Activated CD4-positive, alpha-beta T cell treated with anti-CD3 and anti-CD28 coated beads, Interleukin-2, Interleukin-6, amounts not matched to agents 100 ng/mL and 50 ng/mL, durations not matched to agents 16 hours and 8 hours (primary cell): Measurements from ENCODE around the gene GNG2.

Experiments used
- DNase-seq: peaks from one replicate; pipeline ENCODE4 v3.0.0-alpha.2; 2020

Gene GNG2

DNA sequence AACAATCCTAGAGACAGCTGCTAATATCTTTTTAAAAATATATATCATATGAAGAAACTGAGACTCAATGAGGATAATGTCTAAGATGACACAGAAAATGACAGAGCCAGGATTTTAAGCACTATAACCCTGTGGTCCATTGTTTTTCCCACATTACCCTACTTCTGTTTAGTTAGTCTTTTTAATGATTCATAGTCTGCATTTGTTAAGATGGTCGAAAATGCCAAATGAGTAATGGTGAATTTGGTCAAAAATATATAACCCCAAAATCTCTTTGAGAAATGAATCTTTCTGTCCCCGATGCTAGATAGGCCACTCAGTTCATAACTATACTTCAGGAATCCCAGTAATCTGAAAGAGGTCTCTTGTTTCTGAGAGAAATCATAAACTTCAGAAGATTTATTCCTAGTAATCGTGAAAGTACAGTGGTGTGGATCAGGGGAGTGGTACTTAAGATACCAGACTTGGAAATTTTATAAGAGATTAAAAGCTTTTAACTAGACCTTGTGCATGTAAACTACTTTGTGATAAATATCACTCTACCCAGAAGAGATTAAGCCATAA, 139.7 kb downstream of the GNG2 start:
- no peak for DNase-seq

DNA sequence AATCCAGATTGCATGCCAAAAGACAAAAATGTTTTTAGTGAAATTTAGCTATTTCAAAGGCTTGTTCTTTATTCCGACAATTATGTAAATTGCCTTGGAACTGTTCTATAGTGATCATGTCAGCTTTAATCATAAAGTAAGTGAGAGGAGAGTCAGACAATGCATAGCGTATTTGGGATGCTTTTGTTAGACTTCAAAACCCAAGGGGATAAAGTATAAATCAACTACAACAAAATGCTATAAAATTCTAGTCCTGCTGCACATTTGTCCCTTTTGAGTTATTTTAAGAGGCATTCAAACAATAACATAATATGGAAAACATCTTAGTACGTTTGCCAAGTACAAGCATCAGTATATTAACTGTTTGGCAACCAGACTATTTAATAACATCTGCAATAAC, 140.3 kb downstream of the GNG2 start:
- DNase-seq = no peak

GRCh38 chr14:52002542-52002941, 142.1 kb downstream of the GNG2 start:
- no peak for DNase-seq

- DNase-seq = no peak
Measured at GRCh38 chr14:52003324-52003723, 142.9 kb downstream of the GNG2 start.

- no peak for DNase-seq
Measured at GRCh38 chr14:52005625-52006024, 145.2 kb downstream of the GNG2 start.

- no peak for DNase-seq
Measured at GRCh38 chr14:52006361-52006760, 145.9 kb downstream of the GNG2 start.

DNA sequence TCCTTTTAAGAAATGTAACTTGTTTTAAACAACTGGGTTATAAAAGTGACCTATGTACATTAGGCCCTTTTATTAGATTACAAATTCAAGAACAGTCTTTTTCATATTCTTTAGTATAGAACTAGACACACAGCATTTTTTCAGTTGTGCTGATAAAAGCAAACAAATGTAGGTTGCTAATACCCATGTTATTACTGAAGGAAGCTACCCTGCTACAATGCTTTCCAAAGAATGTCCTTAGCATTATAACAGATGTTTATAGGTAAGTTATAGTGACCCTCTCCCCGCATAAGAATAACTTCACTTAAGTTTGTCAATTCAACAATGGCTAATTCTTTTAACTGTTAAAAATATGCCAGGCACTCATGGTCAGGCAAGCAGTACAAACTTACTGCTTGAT, 146.8 kb downstream of the GNG2 start:
- no peak for DNase-seq

GRCh38 chr14:52007637-52008036, 147.2 kb downstream of the GNG2 start:
- no peak for DNase-seq

- DNase-seq = no peak
Measured at GRCh38 chr14:52008136-52008535, 147.7 kb downstream of the GNG2 start.

GRCh38 chr14:52010173-52010693, 149.8 kb downstream of the GNG2 start:
- no peak for DNase-seq

GRCh38 chr14:52011523-52011922, 151.1 kb downstream of the GNG2 start:
- DNase-seq = no peak

- DNase-seq = no peak
Measured at GRCh38 chr14:52012635-52013034, 152.2 kb downstream of the GNG2 start.

- no peak for DNase-seq
Measured at GRCh38 chr14:52013984-52014600, 153.7 kb downstream of the GNG2 start.

DNA sequence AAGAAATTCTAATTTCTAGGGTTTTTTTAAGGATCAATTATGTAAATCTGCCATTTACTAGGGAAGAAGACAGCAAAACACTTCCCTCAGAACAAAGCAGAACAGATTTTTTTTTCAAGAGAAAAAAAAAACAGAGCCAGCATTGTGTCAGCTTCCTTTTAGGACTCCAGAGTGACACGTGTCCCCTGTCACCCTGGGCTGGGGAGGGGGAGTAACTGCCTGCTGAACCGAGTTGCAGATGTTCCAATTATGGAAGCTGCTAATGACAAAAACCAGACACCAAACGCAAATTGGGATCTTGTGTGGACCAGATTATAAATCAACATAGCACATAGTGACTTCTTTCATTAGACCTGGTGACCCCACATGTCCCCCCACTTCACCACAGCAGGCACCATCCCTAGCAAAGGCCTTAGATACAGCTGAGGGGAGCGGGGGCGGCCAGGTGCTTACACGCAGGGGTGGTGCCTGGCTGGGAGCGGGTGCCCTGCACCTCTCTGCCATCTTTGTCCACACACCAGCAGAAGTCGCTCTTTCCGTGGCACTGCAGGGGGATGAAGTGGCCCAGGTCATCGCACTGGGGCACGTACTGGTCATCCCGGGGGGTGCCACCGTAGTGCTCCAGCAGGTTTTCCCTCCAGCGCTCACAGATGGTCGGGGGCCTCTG, 154.3 kb downstream of the GNG2 start:
- no peak for DNase-seq

DNA sequence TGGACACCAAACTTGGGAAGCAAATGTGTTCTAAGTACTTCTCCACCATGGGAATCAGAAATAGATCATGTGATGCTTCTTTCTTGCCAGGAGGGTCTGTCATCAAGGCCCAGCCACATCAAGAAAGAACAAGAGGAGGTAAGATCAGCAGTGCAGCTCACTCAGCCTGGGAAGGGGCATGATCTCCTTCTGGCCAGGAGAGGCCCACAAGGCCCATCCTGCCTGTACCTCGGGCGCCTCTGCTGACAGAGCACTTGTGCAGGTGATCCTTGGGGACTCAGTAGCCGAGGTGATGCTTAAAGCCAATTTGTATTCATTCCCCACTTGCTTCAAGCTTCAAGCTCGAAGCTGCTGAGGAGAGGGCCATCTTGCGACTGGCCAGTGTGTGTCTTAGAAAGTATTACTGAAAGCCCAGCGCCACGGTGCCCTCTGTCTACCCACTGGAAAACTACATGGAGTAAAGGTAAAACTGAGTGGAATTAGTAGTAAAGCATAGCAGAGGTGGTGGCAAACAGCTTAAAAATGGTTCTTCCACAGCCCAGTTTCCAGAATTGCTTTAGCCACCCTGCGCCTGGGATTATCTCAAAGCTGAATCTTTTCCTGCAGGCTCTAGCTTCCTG, 155.1 kb downstream of the GNG2 start:
- DNase-seq = no peak

DNA sequence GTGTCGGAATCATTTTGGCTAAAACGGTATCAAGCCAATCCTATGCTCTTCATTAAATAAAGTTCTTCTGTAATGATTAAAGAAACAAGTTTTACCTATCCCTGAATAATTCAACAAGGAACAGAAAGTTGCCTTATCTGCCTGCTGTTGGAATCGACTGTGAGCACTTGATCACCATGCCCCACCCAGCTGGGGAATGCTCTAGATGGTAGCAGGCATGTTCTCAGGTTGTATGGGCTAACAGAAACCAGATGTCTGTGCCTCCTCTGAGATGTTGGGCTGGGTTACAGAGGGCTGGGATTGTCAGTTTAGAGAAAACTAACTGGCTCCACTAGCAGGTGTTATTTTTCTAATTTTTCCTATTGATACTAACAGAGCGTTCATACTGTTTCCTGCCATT, 157.8 kb downstream of the GNG2 start:
- no peak for DNase-seq

GRCh38 chr14:52018970-52019369, 158.6 kb downstream of the GNG2 start:
- DNase-seq = no peak
